Tongue (tissue), 2 donors: ENCODE data around the gene PNPLA8. TPM values are rescaled to one million over a fixed set of nuclear protein-coding genes. Genes with fewer than 3 reads are reported as not detected.
A peak's percentile ranks its signal among the peaks of the same experiment; 100 is the strongest.
"Not testable (repeated sequence)": the region's sequence is repeated elsewhere in the genome, so short reads cannot be mapped to it uniquely, and the experiment has no call there.

Experiments used
- DNase-seq: peaks from one replicate; pipeline ENCODE4 v3.0.0-alpha.2; 2015
- total RNA-seq: library from RNA; depleted of rRNA; stranded (reverse); fragments of >200 nt; gene quantifications from one replicate; pipeline ENCODE4 v1.2.3, GENCODE V29; 2014

PNPLA8 gene
- total RNA-seq, 1 donor from 2014 or later: 43.0 TPM

- no peak for DNase-seq
Observed at GRCh38 chr7:108529341-108529740, 3.4 kb upstream of the PNPLA8 start.

GRCh38 chr7:108528183-108528712 lies 2.3 kb upstream of the PNPLA8 start:
- peak; percentile 11 for DNase-seq

- no peak for DNase-seq
Observed at GRCh38 chr7:108526768-108527017, 758 bp upstream of the PNPLA8 start.

- DNase-seq: peak; percentile 93
Observed at GRCh38 chr7:108525327-108525984, 479 bp downstream of the PNPLA8 start.

GRCh38 chr7:108522780-108523179 lies 3.2 kb downstream of the PNPLA8 start:
- DNase-seq: no peak

- DNase-seq: no peak
Observed at GRCh38 chr7:108517951-108518350, 8.0 kb downstream of the PNPLA8 start.

GRCh38 chr7:108515630-108516029 lies 10.3 kb downstream of the PNPLA8 start:
- DNase-seq: no peak

GRCh38 chr7:108515013-108515412 lies 10.9 kb downstream of the PNPLA8 start:
- peak; percentile 5 for DNase-seq

- DNase-seq: no peak
Observed at GRCh38 chr7:108511939-108512338, 14.0 kb downstream of the PNPLA8 start.

GRCh38 chr7:108504576-108504975 lies 21.4 kb downstream of the PNPLA8 start:
- not testable (repeated sequence) for DNase-seq

GRCh38 chr7:108503112-108504026 lies 22.6 kb downstream of the PNPLA8 start:
- DNase-seq: peak; percentile 36

GRCh38 chr7:108499566-108499965 lies 26.4 kb downstream of the PNPLA8 start:
- no peak for DNase-seq

GRCh38 chr7:108498481-108498880 lies 27.5 kb downstream of the PNPLA8 start:
- DNase-seq: no peak

GRCh38 chr7:108497082-108497725 lies 28.7 kb downstream of the PNPLA8 start:
- DNase-seq: peak; percentile 77

- no peak for DNase-seq
Observed at GRCh38 chr7:108492742-108493141, 33.2 kb downstream of the PNPLA8 start.

GRCh38 chr7:108488768-108489538 lies 37.0 kb downstream of the PNPLA8 start:
- DNase-seq: no peak

GRCh38 chr7:108487646-108488045 lies 38.3 kb downstream of the PNPLA8 start:
- no peak for DNase-seq

- DNase-seq: no peak
Observed at GRCh38 chr7:108486291-108486966, 39.5 kb downstream of the PNPLA8 start.

GRCh38 chr7:108484137-108484536 lies 41.8 kb downstream of the PNPLA8 start:
- no peak for DNase-seq

- DNase-seq: no peak
Observed at GRCh38 chr7:108480311-108480710, 45.6 kb downstream of the PNPLA8 start.

GRCh38 chr7:108479751-108480150 lies 46.2 kb downstream of the PNPLA8 start:
- no peak for DNase-seq

- no peak for DNase-seq
Observed at GRCh38 chr7:108479118-108479517, 46.8 kb downstream of the PNPLA8 start.
